Liver (tissue), 3 donors: ENCODE results near the gene CEP20.

Experiments
- CTCF ChIP-seq: fragments of 150-350 bp; IDR thresholded peaks from 2 replicates; pipeline ENCODE4 v1.5.1; 2017; ENCODE audit warnings: improper control_type of control experiment, low read depth, low read length; ENCODE audit not compliant: missing input control
- REST ChIP-seq: IDR thresholded peaks from 2 replicates; pipeline ENCODE4 v1.6.1; 2016; ENCODE audit warnings: antibody characterized with exemption, mild to moderate bottlenecking
- RXRA ChIP-seq, 2 donors: IDR thresholded peaks; 2 replicates each; pipeline ENCODE4 v1.6.1; 2017 to 2018; ENCODE audit warnings: antibody characterized with exemption in 2 of 2, mild to moderate bottlenecking in 1 of 2
- donor health status: healthy.
- donor health status: healthy.

- TF ChIP-seq CTCF = no peak
- no peak for TF ChIP-seq RXRA (IDR thresholded peaks at IDR 0.05)
- no peak for TF ChIP-seq REST
Measured at GRCh38 chr16:15885560-15886001, 2.8 kb downstream of the CEP20 start.
